PC-3 (cell line): Measurements from ENCODE around the gene DNAL1. TPM values are rescaled to one million over a fixed set of nuclear protein-coding genes. Genes with fewer than 3 reads are reported as not detected.

ENCODE experiments used
- ATAC-seq: fragments of 200-7000 bp; cut with Tn5 transposase; 2 replicates; pipeline ENCODE4 v1.9.1; 2020; ENCODE audit warnings: mild to moderate bottlenecking, moderate library complexity
- BruUV-seq: library from RNA; stranded (reverse); fragments of 400-500 nt; replicated peaks from 2 replicates; lab custom pipeline; 2021; lab: Mats Ljungman, UMichigan
- CTCF ChIA-PET: fragments of 300-600 bp; sonication (Branson Sonifier 250); formaldehyde crosslinking; loops from one replicate; lab custom pipeline; 2022; ENCODE audit warnings: antibody characterized with exemption; lab: Charles Lee
- POLR2A ChIA-PET: fragments of 300-600 bp; sonication (Branson Sonifier 250); formaldehyde crosslinking; loops from one replicate; lab custom pipeline; 2022; ENCODE audit warnings: antibody characterized with exemption; ENCODE audit not compliant: unreplicated experiment; lab: Charles Lee
- DNase-seq: peaks from one replicate; pipeline ENCODE4 v3.0.0-alpha.2; 2015
- H2AFZ ChIP-seq: fragments of 300-600 bp; sonication (generic); 2 replicates; pipeline ENCODE4 v1.6.0; 2016; ENCODE audit warnings: antibody characterized with exemption, low read length
- H3F3A ChIP-seq: fragments of 300-600 bp; sonication (generic); one replicate; pipeline ENCODE4 v1.6.0; 2017; ENCODE audit warnings: antibody characterized with exemption, low read length, control low read depth, mild to moderate bottlenecking; ENCODE audit not compliant: unreplicated experiment
- H3K27ac ChIP-seq: fragments of 300-600 bp; sonication (generic); 2 replicates; pipeline ENCODE4 v1.5.1; 2016; ENCODE audit warnings: mild to moderate bottlenecking, low read length
- H3K27me3 ChIP-seq: fragments of 300-600 bp; sonication (generic); 2 replicates; pipeline ENCODE4 v1.6.1; 2016; ENCODE audit warnings: low read length, mixed read lengths
- H3K36me3 ChIP-seq: fragments of 300-600 bp; sonication (generic); 2 replicates; pipeline ENCODE4 v1.6.1; 2016; ENCODE audit warnings: low read depth, mixed run types, low read length, mixed read lengths
- H3K4me1 ChIP-seq: fragments of 300-600 bp; sonication (generic); 2 replicates; pipeline ENCODE4 v1.5.1; 2016; ENCODE audit warnings: low read length; ENCODE audit not compliant: insufficient read depth
- H3K4me2 ChIP-seq: fragments of 300-600 bp; sonication (generic); 2 replicates; pipeline ENCODE4 v1.6.0; 2016; ENCODE audit warnings: low read length
- H3K4me3 ChIP-seq: fragments of 300-600 bp; sonication (generic); 2 replicates; pipeline ENCODE4 v1.5.1; 2016; ENCODE audit warnings: mild to moderate bottlenecking, low read length, mixed read lengths
- H3K79me2 ChIP-seq: fragments of 300-600 bp; sonication (generic); 2 replicates; pipeline ENCODE4 v1.6.1; 2017; ENCODE audit warnings: low read length, mixed read lengths
- H3K9ac ChIP-seq: fragments of 300-600 bp; sonication (generic); 2 replicates; pipeline ENCODE4 v1.6.0; 2016; ENCODE audit warnings: mild to moderate bottlenecking, low read length
- H3K9me2 ChIP-seq: fragments of 300-600 bp; sonication (generic); replicated peaks from 2 replicates; pipeline ENCODE4 v1.6.1; 2016; ENCODE audit warnings: mixed run types, low read length, mixed read lengths
- H3K9me3 ChIP-seq: fragments of 300-600 bp; sonication (generic); 2 replicates; pipeline ENCODE4 v1.6.1; 2016; ENCODE audit warnings: low read length, mixed read lengths
- H4K20me1 ChIP-seq: fragments of 300-600 bp; sonication (generic); 2 replicates; pipeline ENCODE4 v1.6.1; 2016; ENCODE audit warnings: low read length, mixed read lengths
- CTCF ChIP-seq: fragments of 300-600 bp; sonication (generic); conservative IDR thresholded peaks from 2 replicates; pipeline ENCODE4 v1.5.1; 2017; ENCODE audit warnings: antibody characterized with exemption, low read depth, mild to moderate bottlenecking, low read length
- EZH2 ChIP-seq: fragments of 300-600 bp; sonication (generic); IDR thresholded peaks from one replicate; pipeline ENCODE4 v1.6.1; 2017; ENCODE audit warnings: antibody characterized with exemption, mild to moderate bottlenecking, low read length; ENCODE audit not compliant: unreplicated experiment
- EZH2phosphoT487 ChIP-seq: fragments of 300-600 bp; sonication (generic); IDR thresholded peaks from 2 replicates; pipeline ENCODE4 v1.6.1; 2018; ENCODE audit warnings: mild to moderate bottlenecking, antibody characterized with exemption, low read length, borderline replicate concordance
- intact Hi-C: fragments of 100-400 bp; cut with micrococcal nuclease; formaldehyde crosslinking; loops from 2 replicates; pipeline ENCODE4 v1.9.0; 2023
- total RNA-seq: library from RNA; depleted of rRNA; stranded (reverse); fragments of >200 nt; gene quantifications from 2 replicates; pipeline ENCODE4 v1.2.3, GENCODE V29; 2014

Gene DNAL1
- total RNA-seq, 1 experiment from 2014 or later, result 2.6 TPM

- ChIA-PET CTCF (no interaction called here), POLR2A (no interaction called here)
- peak; percentile 63 for ATAC-seq
- no peaks in the 10 kb centered on the region for H3K27me3 ChIP-seq
- no TSS peak for BruUV-seq
- no peaks in the 10 kb centered on the region for H3K9me2 ChIP-seq
- DNase-seq, result peak; percentile 43
- peaks cover 9% of the 10 kb centered on the region for H3K4me1 ChIP-seq
- H3K36me3 ChIP-seq, result no peaks in the 10 kb centered on the region
- no peak overlapping the region for H2AFZ ChIP-seq
- no peaks in the 10 kb centered on the region for H3K79me2 ChIP-seq
- no peaks in the 10 kb centered on the region for H3F3A ChIP-seq
- intact Hi-C loops, result no loop called here
- H3K9ac ChIP-seq, result no peak overlapping the region
- no peak overlapping the region for H3K4me2 ChIP-seq
- no peak overlapping the region for H3K4me3 ChIP-seq
- TF ChIP-seq EZH2 (no peak), CTCF (no peak), EZH2phosphoT487 (no peak)
- no peaks in the 10 kb centered on the region for H4K20me1 ChIP-seq
- H3K9me3 ChIP-seq, result no peaks in the 10 kb centered on the region
- no peak overlapping the region for H3K27ac ChIP-seq
Observed at GRCh38 chr14:73680821-73681220, 36.0 kb downstream of the DNAL1 start.

DNA sequence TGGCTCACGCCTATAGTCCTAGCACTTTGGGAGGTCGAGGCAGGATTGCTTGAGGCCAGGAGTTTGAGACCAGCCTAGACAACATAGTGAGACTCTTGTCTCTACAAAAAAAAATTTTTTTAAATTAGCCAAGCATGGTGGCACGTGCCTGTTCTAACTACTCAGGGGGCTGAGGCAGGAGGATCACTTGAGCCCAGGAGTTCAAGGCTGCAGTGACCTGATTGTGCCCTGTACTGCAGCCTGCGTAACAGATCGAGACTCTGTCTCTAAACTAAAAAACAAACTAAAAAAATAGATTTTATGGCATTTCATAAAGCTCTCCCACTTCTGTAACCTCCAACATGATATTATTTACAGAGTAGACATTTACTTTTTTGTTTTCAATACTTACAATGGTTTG is 39.8 kb downstream of the DNAL1 start:
- no peak for TF ChIP-seq CTCF
- TF ChIP-seq EZH2, result no peak
- TF ChIP-seq EZH2phosphoT487, result no peak
- H3K79me2 ChIP-seq, result no peaks in the 10 kb centered on the region
- H3K27ac ChIP-seq, result no peak overlapping the region
- H3K9me2 ChIP-seq, result no peaks in the 10 kb centered on the region
- H3K4me1 ChIP-seq, result peaks cover 9% of the 10 kb centered on the region
- ChIA-PET POLR2A (no interaction called here), CTCF (no interaction called here)
- H3K9ac ChIP-seq, result no peak overlapping the region
- DNase-seq (no peak), ATAC-seq (peak; percentile 35)
- H3K9me3 ChIP-seq, result no peaks in the 10 kb centered on the region
- no TSS peak for BruUV-seq
- H3K27me3 ChIP-seq, result no peaks in the 10 kb centered on the region
- H3K4me3 ChIP-seq, result no peak overlapping the region
- H3K36me3 ChIP-seq, result no peaks in the 10 kb centered on the region
- H4K20me1 ChIP-seq, result no peaks in the 10 kb centered on the region
- no peak overlapping the region for H2AFZ ChIP-seq
- intact Hi-C loops, result no loop called here
- H3F3A ChIP-seq, result no peaks in the 10 kb centered on the region
- H3K4me2 ChIP-seq, result no peak overlapping the region

DNA sequence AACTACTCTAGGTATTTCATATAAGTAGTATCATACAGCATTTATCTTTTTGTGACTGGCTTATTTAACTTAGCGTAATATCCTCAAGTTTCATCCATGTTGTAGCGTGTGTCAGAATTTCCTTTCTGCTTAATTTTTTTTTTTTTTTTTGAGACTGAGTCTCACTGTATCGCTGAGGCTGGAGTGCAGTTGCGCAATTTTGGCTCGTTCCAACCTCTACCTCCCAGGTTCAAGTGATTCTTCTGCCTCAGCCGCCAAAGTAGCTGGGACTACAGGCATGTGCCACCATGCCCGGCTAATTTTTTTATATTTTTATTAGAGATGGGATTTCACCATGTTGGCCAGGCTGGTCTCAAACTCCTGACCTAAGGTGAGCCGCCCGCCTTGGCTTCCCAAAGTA is 40.5 kb downstream of the DNAL1 start:
- TF ChIP-seq EZH2phosphoT487 (no peak), EZH2 (no peak), CTCF (no peak)
- Histone ChIP-seq H3K9ac (no peak overlapping the region), H3K27ac (no peak overlapping the region), H3K4me1 (peaks cover 8% of the 10 kb centered on the region), H3K9me2 (no peaks in the 10 kb centered on the region), H3K79me2 (no peaks in the 10 kb centered on the region), H4K20me1 (no peaks in the 10 kb centered on the region), H3K4me2 (no peak overlapping the region), H3K36me3 (no peaks in the 10 kb centered on the region), H3K4me3 (no peak overlapping the region), H2AFZ (no peak overlapping the region), H3K27me3 (no peaks in the 10 kb centered on the region), H3K9me3 (no peaks in the 10 kb centered on the region), H3F3A (no peaks in the 10 kb centered on the region)
- no TSS peak for BruUV-seq
- DNase-seq (no peak), ATAC-seq (no peak)
- intact Hi-C loops, result no loop called here
- POLR2A ChIA-PET, result no interaction called here
- CTCF ChIA-PET, result no interaction called here
